ENCODE results near the gene GJB6. TPM values are rescaled to one million over a fixed set of nuclear protein-coding genes. Genes with fewer than 3 reads are reported as not detected.

GJB6 gene
- total RNA-seq, 1 donor from 2014 or later, result not detected

- ATAC-seq, result no peak
- intact Hi-C loops (cut with DNase I), result no loop called here
- no peak for DNase-seq (ENCODE audit: low spot score)
These were observed 943 bp downstream of the GJB6 start for GRCh38 chr13:20230913-20231838.

GRCh38 chr13:20227730-20228129, 4.4 kb downstream of the GJB6 start:
- intact Hi-C loops (cut with DNase I), result no loop called here
- peak; percentile 31 for ATAC-seq
- DNase-seq (ENCODE audit: low spot score), result no peak

GRCh38 chr13:20227288-20227687, 4.8 kb downstream of the GJB6 start:
- intact Hi-C loops (cut with DNase I), result no loop called here
- DNase-seq (ENCODE audit: low spot score) (no peak), ATAC-seq (peak; percentile 65)

GRCh38 chr13:20222553-20222952, 9.6 kb downstream of the GJB6 start:
- intact Hi-C loops (cut with DNase I), result no loop called here
- no peak for DNase-seq (ENCODE audit: low spot score)
- ATAC-seq, result no peak

GRCh38 chr13:20221772-20222171, 10.3 kb downstream of the GJB6 start:
- DNase-seq (ENCODE audit: low spot score) (no peak), ATAC-seq (no peak)
- intact Hi-C loops (cut with DNase I), result no loop called here

GRCh38 chr13:20219577-20219976, 12.5 kb downstream of the GJB6 start:
- ATAC-seq (no peak), DNase-seq (ENCODE audit: low spot score) (no peak)
- intact Hi-C loops (cut with DNase I), result no loop called here

- intact Hi-C loops (cut with DNase I), result no loop called here
- DNase-seq (ENCODE audit: low spot score) (no peak), ATAC-seq (no peak)
These were observed 15.0 kb downstream of the GJB6 start for GRCh38 chr13:20217168-20217567.

GRCh38 chr13:20209948-20210347, 22.2 kb downstream of the GJB6 start:
- DNase-seq (ENCODE audit: low spot score) (no peak), ATAC-seq (no peak)

GRCh38 chr13:20206698-20207235, 25.4 kb downstream of the GJB6 start:
- ATAC-seq, result no peak
- no peak for DNase-seq (ENCODE audit: low spot score)
- intact Hi-C loops (cut with DNase I), result no loop called here

More at GRCh38 chr13:20209948-20210347, 22.2 kb downstream of the GJB6 start:
- intact Hi-C loops (cut with DNase I), result no loop called here

GRCh38 chr13:20206065-20206697, 25.9 kb downstream of the GJB6 start:
- intact Hi-C loops (cut with DNase I), result no loop called here
- ATAC-seq (no peak), DNase-seq (ENCODE audit: low spot score) (no peak)

- intact Hi-C loops (cut with DNase I), result loop anchor here (10.0 kb wide), 1 partner anchor 286 kb away; no protein-coding TSS in a partner anchor
- no peak for ATAC-seq
- no peak for DNase-seq (ENCODE audit: low spot score)
These were observed 33.3 kb downstream of the GJB6 start for GRCh38 chr13:20198781-20199180.

- ATAC-seq (peak; percentile 65), DNase-seq (ENCODE audit: low spot score) (no peak)
- intact Hi-C loops (cut with DNase I), result loop anchor here (10.0 kb wide), 1 partner anchor 287 kb away; no protein-coding TSS in a partner anchor
These were observed 34.7 kb downstream of the GJB6 start for GRCh38 chr13:20197361-20197834.

GRCh38 chr13:20195801-20196200, 36.3 kb downstream of the GJB6 start:
- DNase-seq (ENCODE audit: low spot score), result no peak
- ATAC-seq, result no peak
- intact Hi-C loops (cut with DNase I), result loop anchor here (10.0 kb wide), 1 partner anchor 289 kb away; no protein-coding TSS in a partner anchor

GRCh38 chr13:20193907-20194631, 38.0 kb downstream of the GJB6 start:
- intact Hi-C loops (cut with DNase I), result loop anchor here (10.0 kb wide), 1 partner anchor 291 kb away; no protein-coding TSS in a partner anchor
- DNase-seq (ENCODE audit: low spot score), result no peak
- ATAC-seq, result no peak

- peak; percentile 30 for ATAC-seq
- intact Hi-C loops (cut with DNase I), result loop anchor here (10.0 kb wide), 1 partner anchor 291 kb away; no protein-coding TSS in a partner anchor
- DNase-seq (ENCODE audit: low spot score), result no peak
These were observed 38.8 kb downstream of the GJB6 start for GRCh38 chr13:20193162-20193906.

- ATAC-seq, result peak; percentile 29
- no peak for DNase-seq (ENCODE audit: low spot score)
- intact Hi-C loops (cut with DNase I), result loop anchor here (10.0 kb wide), 1 partner anchor 292 kb away; no protein-coding TSS in a partner anchor
These were observed 39.3 kb downstream of the GJB6 start, which contains the start of gene GJB2 for GRCh38 chr13:20192836-20193161. Gene GJB2, minus strand, starts transcription at chr13:20192938. Its CDS starts 3,357 bp downstream, at chr13:20189581.

GRCh38 chr13:20192158-20192835, 39.8 kb downstream of the GJB6 start:
- ATAC-seq (peak; percentile 42), DNase-seq (ENCODE audit: low spot score) (no peak)
- intact Hi-C loops (cut with DNase I), result loop anchor here (10.0 kb wide), 1 partner anchor 293 kb away; no protein-coding TSS in a partner anchor

Measured in sciatic nerve (tissue), 2 donors.